Upper lobe of right lung (tissue), 1 donor: Measurements from ENCODE around the gene TNFRSF6B. TPM values are rescaled to one million over a fixed set of nuclear protein-coding genes. Genes with fewer than 3 reads are reported as not detected.
A peak's percentile ranks its signal among the peaks of the same experiment; 100 is the strongest.

ENCODE experiments used
- ATAC-seq: fragments of 200-7000 bp; cut with Tn5 transposase; one replicate; pipeline ENCODE4 v1.9.1; 2020; ENCODE audit warnings: mild to moderate bottlenecking, moderate library complexity
- DNase-seq: peaks from one replicate; pipeline ENCODE4 v3.0.0-alpha.2; 2020
- H3K27ac ChIP-seq: fragments of 200-600 bp; one replicate; pipeline ENCODE4 v1.8.0; 2022
- H3K27me3 ChIP-seq: fragments of 200-600 bp; one replicate; pipeline ENCODE4 v1.8.0; 2022; ENCODE audit warnings: mild to moderate bottlenecking
- H3K36me3 ChIP-seq: fragments of 200-600 bp; one replicate; pipeline ENCODE4 v1.8.0; 2022
- H3K4me1 ChIP-seq: fragments of 200-600 bp; one replicate; pipeline ENCODE4 v1.8.0; 2022
- H3K4me3 ChIP-seq: fragments of 200-600 bp; one replicate; pipeline ENCODE4 v1.8.0; 2022; ENCODE audit warnings: mild to moderate bottlenecking
- H3K9me3 ChIP-seq: fragments of 200-600 bp; one replicate; pipeline ENCODE4 v1.8.0; 2022
- intact Hi-C: fragments of 100-400 bp; cut with DNase I; formaldehyde crosslinking; loops from one replicate; pipeline ENCODE4 v1.11.0; 2022
- total RNA-seq: library from RNA; stranded (reverse); fragmentation: NEBNext Ultra II Directional; extraction: Animal tissue kit (Norgen Biotek cat#: 25700); gene quantifications from one replicate; pipeline ENCODE4 v1.2.1, GENCODE V29; 2021
- TF ChIP-seq, protein P1 (sequence below): fragments of 200-600 bp; IDR thresholded peaks from one replicate; pipeline ENCODE4 v1.8.0; 2022; ENCODE audit warnings: antibody characterized with exemption
- donor health status: DM: no; HTN: yes; CAD: no; lungs with severe emphysema.

Gene TNFRSF6B
- total RNA-seq, 1 donor from 2014 or later, result 14.4 TPM

DNA sequence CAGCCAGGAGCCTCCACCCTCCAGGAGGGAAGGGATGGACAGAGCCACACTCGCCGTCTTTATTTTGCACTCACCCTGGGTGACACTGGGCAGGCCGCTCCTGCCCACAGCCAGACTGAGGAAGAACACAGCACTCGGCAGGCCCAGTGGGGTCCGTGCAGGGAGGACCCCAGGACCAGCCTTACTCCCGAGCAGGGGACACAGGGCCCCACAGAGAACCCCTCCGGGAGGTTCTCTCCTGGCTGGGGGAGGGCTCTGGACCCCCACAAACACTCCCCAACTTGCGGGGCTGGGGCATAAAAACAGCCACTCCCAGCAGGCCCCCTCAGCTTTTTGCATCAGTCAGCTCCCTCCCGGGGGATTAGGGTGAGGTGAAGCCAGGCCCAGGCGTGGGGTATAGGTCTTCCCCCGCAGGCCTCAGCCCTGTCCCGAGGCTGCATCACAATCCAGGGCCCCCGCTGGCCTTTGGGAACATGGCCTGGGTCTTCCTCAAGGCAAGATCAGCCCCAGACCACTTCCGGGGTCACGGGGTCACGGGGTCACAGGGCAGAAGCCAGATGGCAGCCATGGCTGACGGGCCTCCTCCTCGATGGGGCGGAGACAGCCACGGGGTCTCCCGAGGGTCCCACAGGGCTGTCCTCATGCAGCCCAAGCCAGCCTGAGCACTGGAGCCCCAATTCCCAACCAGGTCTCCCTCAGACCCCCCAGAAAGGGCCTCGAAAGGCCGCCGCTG lies 3.2 kb downstream of the TNFRSF6B start:
- peaks cover 16% of the 10 kb centered on the region for H3K4me1 ChIP-seq
- intact Hi-C loops, result no loop called here
- peaks cover 22% of the 10 kb centered on the region for H3K36me3 ChIP-seq
- H3K4me3 ChIP-seq, result no peak overlapping the region
- no peaks in the 10 kb centered on the region for H3K27me3 ChIP-seq
- TF ChIP-seq, protein P1, sequence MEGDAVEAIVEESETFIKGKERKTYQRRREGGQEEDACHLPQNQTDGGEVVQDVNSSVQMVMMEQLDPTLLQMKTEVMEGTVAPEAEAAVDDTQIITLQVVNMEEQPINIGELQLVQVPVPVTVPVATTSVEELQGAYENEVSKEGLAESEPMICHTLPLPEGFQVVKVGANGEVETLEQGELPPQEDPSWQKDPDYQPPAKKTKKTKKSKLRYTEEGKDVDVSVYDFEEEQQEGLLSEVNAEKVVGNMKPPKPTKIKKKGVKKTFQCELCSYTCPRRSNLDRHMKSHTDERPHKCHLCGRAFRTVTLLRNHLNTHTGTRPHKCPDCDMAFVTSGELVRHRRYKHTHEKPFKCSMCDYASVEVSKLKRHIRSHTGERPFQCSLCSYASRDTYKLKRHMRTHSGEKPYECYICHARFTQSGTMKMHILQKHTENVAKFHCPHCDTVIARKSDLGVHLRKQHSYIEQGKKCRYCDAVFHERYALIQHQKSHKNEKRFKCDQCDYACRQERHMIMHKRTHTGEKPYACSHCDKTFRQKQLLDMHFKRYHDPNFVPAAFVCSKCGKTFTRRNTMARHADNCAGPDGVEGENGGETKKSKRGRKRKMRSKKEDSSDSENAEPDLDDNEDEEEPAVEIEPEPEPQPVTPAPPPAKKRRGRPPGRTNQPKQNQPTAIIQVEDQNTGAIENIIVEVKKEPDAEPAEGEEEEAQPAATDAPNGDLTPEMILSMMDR, result no peak
- H3K27ac ChIP-seq, result peak overlapping the region; percentile 60
- no peak for DNase-seq
- ATAC-seq, result no peak
- H3K9me3 ChIP-seq, result no peaks in the 10 kb centered on the region

DNA sequence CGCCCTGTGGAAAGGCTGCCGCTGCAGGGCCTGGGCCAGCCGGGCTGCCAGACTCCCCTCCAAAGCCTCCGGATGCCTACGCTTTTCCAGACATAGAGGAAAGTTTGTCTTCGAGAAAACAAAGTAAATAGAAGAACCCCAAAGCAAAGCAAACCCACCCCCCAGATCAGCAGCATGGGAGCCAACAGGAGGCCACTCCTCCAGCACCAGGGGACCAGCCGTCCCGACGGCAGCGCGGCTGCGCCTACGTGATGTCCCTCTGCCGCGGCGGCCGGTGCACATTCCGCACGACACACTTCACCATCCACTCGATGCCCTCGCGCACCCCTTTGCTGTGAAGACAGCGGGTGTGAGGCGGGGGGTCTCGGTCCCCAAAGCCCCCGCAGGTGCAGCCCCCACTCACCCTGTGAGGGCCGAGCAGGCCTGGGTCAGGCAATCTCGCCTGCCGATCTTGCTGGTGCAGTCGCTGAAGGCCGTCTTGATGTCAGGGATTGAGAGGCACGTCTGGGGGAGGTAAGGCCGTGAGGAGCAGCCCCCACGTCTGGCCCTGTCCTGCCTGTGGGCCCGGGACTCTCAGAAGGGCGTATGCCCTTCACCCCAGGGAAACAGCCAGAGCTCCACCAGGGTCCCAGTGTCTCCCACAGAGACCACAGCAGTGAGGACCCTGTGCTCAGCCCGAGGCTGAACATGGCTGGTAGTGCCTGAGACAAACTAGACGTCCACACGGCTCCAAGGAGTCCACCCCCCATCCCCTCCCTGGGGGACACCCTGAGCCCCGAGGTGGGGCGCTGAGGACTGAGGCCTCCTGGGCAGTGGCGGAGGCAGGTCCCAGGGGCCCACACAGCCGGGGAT lies 4.0 kb downstream of the TNFRSF6B start:
- no peak overlapping the region for H3K4me3 ChIP-seq
- H3K27ac ChIP-seq, result no peak overlapping the region
- no peaks in the 10 kb centered on the region for H3K27me3 ChIP-seq
- peaks cover 16% of the 10 kb centered on the region for H3K4me1 ChIP-seq
- TF ChIP-seq, protein P1, result no peak
- peaks cover 22% of the 10 kb centered on the region for H3K36me3 ChIP-seq
- DNase-seq (peak; percentile 58), ATAC-seq (no peak)
- no peaks in the 10 kb centered on the region for H3K9me3 ChIP-seq
- intact Hi-C loops, result no loop called here

DNA sequence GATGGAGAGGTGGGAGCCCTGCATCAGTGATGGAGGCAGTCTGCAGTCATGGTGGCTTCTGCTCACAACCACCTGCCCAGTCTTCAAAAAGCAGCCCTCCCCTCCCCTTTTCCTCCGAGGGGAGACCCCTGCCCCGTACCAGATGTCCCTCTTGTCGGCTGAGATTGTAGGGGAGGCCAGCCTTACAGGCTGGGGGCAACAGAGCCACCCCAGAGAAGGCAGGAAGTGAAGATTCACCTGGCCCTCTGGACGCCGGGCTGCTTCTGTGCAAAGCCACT lies 4.5 kb downstream of the TNFRSF6B start:
- no peak overlapping the region for H3K4me3 ChIP-seq
- no peaks in the 10 kb centered on the region for H3K27me3 ChIP-seq
- DNase-seq (no peak), ATAC-seq (no peak)
- H3K4me1 ChIP-seq, result peaks cover 18% of the 10 kb centered on the region
- intact Hi-C loops, result no loop called here
- no peaks in the 10 kb centered on the region for H3K9me3 ChIP-seq
- TF ChIP-seq, protein P1, result no peak
- no peak overlapping the region for H3K27ac ChIP-seq
- peaks cover 25% of the 10 kb centered on the region for H3K36me3 ChIP-seq

DNA sequence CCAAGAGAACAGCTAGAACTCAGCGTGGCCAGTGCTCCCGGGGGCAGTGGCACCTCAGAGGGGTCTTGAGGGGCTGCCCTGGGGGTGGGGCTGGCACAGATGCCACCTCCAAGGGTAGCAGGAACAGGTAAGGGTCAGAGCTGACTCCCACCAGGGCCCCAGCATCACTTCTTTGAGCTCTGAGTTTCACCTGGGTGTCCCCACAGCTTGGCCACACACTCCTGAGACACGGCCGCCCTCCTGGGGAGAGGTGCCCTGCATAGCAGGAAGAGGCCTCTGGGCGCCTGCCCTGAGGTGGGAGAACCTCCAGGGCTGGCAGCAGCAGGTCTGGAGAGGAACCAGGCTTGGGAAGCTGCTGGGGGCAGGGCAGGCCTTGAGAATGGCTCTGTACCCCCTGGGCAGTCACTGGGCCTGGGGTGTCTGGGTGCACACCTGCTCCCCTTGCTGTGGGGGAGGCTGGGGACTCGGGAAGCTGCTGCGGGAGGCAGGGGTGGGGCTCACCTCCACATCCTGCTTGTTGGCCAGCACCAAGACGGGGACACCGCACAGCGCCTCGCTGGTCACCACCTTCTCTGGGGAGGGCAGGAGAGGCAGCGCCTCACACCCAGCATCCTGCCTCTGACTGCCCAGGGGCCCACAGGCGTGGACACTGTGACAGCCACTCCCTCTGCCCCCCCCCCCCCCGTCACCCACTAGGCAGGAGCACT lies 5.0 kb downstream of the TNFRSF6B start:
- intact Hi-C loops, result no loop called here
- Histone ChIP-seq H3K27me3 (no peaks in the 10 kb centered on the region), H3K9me3 (no peaks in the 10 kb centered on the region), H3K36me3 (peaks cover 30% of the 10 kb centered on the region), H3K4me1 (peaks cover 18% of the 10 kb centered on the region), H3K27ac (no peak overlapping the region), H3K4me3 (no peak overlapping the region)
- TF ChIP-seq, protein P1, result no peak
- DNase-seq (peak; percentile 55), ATAC-seq (no peak)

DNA sequence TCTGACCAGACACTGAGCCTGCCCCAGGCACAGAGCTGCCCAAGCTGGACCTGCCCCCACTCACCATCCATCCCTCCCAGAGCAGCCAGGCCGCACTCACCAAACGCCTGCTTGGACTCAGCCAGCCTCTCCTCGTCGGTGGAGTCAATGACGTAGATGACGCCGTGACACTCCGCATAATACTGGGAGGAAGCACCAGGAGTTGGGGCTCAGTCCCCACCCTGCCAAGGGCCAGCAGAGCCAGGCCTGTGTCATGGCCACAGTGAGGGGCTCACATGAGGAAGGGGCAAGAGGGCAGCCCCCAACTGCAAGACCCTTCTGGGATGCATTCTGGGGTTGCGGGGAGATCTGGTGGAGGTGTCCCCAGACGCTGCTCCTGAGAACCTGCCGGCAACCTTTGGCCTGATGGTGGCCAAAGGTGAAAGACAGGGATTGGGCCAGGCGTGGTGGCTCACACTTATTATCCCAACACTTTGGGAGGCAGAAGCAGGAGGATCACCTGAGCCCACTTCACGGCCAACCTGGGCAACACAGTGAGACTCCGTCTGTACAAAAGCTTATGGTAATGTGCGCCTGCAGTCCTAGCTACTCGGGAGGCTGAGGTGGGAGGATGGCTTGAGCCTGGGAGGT lies 5.7 kb downstream of the TNFRSF6B start:
- H3K36me3 ChIP-seq, result peaks cover 32% of the 10 kb centered on the region
- no peak for ATAC-seq
- H3K27me3 ChIP-seq, result no peaks in the 10 kb centered on the region

More for the DNA sequence above, 5.7 kb downstream of the TNFRSF6B start:
- Histone ChIP-seq H3K27ac (no peak overlapping the region), H3K4me3 (no peak overlapping the region), H3K4me1 (peaks cover 15% of the 10 kb centered on the region), H3K9me3 (no peaks in the 10 kb centered on the region)
- no peak for DNase-seq
- intact Hi-C loops, result no loop called here
- TF ChIP-seq, protein P1, result no peak
